Measurements from ENCODE around the gene TOP1.

Gene TOP1

DNA sequence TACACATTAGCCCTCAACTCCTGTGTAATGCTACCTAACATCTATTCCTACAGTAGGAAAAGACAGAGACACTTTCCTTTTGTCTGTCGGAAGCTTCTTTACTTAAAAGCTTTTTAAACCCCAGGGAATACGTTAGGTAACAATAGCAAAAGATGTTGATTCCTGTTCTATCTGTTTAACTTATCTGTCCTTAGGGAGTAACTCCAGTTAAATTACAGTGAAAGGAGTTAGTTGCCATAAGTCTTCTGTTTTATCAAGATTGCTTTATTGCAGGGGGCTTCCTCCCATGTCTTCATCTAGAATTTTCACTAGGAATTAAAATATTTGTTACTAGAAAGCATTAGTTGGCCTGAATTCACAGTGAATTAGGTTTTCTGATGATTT lies 26.2 kb downstream of the TOP1 start:
- no peaks in the 10 kb centered on the region for H3K36me3 ChIP-seq (ENCODE audit: control insufficient read depth, insufficient read depth, low read length)
- no peak overlapping the region for H3K4me3 ChIP-seq (ENCODE audit: insufficient read depth, low read depth, low read length, poor library complexity, severe bottlenecking)
- DNase-seq: no peak
- no peak overlapping the region for H3K27ac ChIP-seq (ENCODE audit: insufficient read depth, low read length, poor library complexity, severe bottlenecking)
- no peaks in the 10 kb centered on the region for H3K9me3 ChIP-seq (ENCODE audit: control insufficient read depth, low read length)
- no peaks in the 10 kb centered on the region for H3K27me3 ChIP-seq (replicated peaks; ENCODE audit: control insufficient read depth, insufficient read depth, low read length, poor library complexity, severe bottlenecking)
- H3K4me1 ChIP-seq (ENCODE audit: control insufficient read depth, insufficient read depth, low read length, poor library complexity, severe bottlenecking): peaks cover 21% of the 10 kb centered on the region

DNA sequence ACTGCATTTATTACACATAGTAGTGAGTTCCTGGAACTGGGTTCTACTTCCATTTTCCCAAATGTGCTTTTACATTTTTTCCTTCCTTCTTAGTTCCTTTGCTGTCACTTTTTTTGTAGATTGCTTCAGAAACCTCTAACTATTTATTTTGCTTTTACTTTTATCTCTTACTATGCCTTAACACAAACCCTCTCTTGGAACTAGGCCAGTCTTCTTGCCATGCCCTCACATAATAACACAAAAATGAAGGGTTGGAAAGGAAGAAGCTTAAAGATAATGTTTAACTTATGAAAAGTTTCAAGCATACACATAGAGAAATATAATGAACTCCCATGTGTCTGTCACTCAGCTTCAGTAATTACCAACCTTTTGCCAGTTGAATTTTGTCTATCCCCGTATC lies 27.1 kb downstream of the TOP1 start:
- no peak for DNase-seq
- no peaks in the 10 kb centered on the region for H3K9me3 ChIP-seq (ENCODE audit: control insufficient read depth, low read length)
- H3K4me3 ChIP-seq (ENCODE audit: insufficient read depth, low read depth, low read length, poor library complexity, severe bottlenecking): no peak overlapping the region
- no peaks in the 10 kb centered on the region for H3K36me3 ChIP-seq (ENCODE audit: control insufficient read depth, insufficient read depth, low read length)
- H3K4me1 ChIP-seq (ENCODE audit: control insufficient read depth, insufficient read depth, low read length, poor library complexity, severe bottlenecking): peaks cover 16% of the 10 kb centered on the region
- H3K27me3 ChIP-seq (replicated peaks; ENCODE audit: control insufficient read depth, insufficient read depth, low read length, poor library complexity, severe bottlenecking): no peaks in the 10 kb centered on the region
- H3K27ac ChIP-seq (ENCODE audit: insufficient read depth, low read length, poor library complexity, severe bottlenecking): no peak overlapping the region

DNA sequence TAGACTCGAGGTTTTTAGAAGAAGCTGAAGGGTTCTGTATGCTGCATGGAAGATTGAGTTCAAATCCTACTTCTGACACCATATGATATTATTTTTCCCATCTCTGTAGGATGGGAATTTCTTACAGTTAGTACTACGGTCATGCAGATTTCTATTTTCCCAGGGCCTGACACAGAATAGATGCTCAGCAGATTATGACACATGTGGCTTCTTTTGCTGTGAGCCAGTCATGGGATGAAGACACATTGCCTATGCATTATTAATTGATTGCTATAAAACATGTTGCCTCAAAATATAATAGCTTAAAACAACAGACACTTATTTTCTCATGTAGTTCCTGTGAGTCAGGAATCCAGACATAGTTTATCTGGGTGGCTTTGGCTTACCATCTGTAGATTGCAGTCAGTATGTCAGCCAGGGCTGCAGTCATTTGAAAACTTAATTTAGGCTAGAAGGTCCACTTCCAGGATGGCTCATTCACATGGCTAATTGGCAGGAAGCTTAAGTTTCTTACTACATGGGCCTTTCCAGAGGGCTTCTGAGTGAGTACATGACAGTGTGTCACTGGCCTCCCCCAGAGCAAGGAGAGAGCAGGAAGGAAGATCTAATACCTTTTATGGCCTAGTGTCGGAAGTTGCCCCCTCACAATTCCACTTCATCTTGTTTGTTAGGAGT lies 29.5 kb downstream of the TOP1 start:
- DNase-seq: no peak
- Histone ChIP-seq H3K36me3 (ENCODE audit: control insufficient read depth, insufficient read depth, low read length) (peaks cover 8% of the 10 kb centered on the region), H3K9me3 (ENCODE audit: control insufficient read depth, low read length) (no peaks in the 10 kb centered on the region), H3K4me3 (ENCODE audit: insufficient read depth, low read depth, low read length, poor library complexity, severe bottlenecking) (no peak overlapping the region), H3K27me3 (replicated peaks; ENCODE audit: control insufficient read depth, insufficient read depth, low read length, poor library complexity, severe bottlenecking) (no peaks in the 10 kb centered on the region), H3K4me1 (ENCODE audit: control insufficient read depth, insufficient read depth, low read length, poor library complexity, severe bottlenecking) (peaks cover 9% of the 10 kb centered on the region), H3K27ac (ENCODE audit: insufficient read depth, low read length, poor library complexity, severe bottlenecking) (no peak overlapping the region)

DNA sequence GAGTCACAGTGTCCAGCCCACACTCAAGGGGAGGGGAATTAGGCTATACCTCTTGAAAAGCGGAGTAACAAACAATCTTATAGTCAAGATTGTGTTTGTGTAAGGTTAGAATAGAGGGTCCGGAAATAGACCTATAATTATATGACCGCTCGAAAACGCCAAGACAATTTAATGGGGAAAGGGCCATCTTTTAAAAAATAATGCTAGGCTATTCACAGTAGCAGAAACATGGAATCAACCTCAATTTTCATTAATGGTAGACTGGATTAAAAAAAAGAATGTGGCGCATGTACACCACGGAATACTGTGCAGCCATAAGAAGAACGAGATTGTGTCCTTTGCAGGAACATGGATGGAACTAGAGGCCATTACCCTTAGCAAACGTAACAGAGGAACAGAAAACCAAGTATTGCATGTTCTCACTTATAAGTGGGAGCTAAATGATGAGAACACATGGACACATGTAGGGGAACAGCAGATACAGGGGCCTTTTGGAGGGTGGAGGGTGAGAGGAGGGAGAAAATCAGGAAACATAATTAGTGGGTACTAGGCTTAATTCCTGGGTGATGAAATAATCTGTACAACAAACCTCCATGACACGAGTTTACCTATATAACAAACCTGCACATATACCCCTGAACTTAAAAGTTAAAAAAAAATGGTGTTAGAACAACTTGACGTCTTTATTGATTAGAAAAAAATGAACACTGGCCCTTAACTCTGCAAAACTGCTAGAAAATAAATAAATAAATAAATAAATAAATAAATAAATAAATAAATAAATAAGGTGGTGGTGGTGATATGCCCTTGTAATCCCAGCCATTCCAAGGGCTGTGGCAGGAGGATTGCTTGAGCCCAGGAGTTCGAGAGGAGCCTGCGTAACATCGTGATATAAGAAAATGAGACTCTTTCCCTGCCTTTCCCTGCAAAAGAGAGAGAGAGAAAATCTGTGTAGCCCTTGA lies 30.3 kb downstream of the TOP1 start:
- no peak overlapping the region for H3K27ac ChIP-seq (ENCODE audit: insufficient read depth, low read length, poor library complexity, severe bottlenecking)
- peaks cover 8% of the 10 kb centered on the region for H3K36me3 ChIP-seq (ENCODE audit: control insufficient read depth, insufficient read depth, low read length)
- peaks cover 9% of the 10 kb centered on the region for H3K4me1 ChIP-seq (ENCODE audit: control insufficient read depth, insufficient read depth, low read length, poor library complexity, severe bottlenecking)
- H3K9me3 ChIP-seq (ENCODE audit: control insufficient read depth, low read length): no peaks in the 10 kb centered on the region
- H3K4me3 ChIP-seq (ENCODE audit: insufficient read depth, low read depth, low read length, poor library complexity, severe bottlenecking): no peak overlapping the region
- no peaks in the 10 kb centered on the region for H3K27me3 ChIP-seq (replicated peaks; ENCODE audit: control insufficient read depth, insufficient read depth, low read length, poor library complexity, severe bottlenecking)
- DNase-seq: no peak

DNA sequence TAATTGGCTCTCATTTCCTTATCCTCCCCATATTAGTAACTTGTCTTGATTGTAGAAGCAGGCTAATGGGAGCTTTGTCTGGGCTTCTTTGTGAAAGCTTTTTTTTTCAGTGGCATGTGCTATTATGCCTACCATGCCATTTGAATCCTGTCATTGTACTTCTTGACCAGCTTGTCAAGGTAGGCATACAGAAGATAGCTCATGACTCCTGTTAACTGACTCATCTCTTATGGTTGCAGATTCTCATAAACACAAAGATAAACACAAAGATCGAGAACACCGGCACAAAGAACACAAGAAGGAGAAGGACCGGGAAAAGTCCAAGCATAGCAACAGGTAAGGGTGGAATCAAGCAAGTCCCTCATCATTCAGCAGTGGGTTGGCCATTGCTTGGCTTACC lies 32.5 kb downstream of the TOP1 start:
- peaks cover 8% of the 10 kb centered on the region for H3K36me3 ChIP-seq (ENCODE audit: control insufficient read depth, insufficient read depth, low read length)
- H3K9me3 ChIP-seq (ENCODE audit: control insufficient read depth, low read length): no peaks in the 10 kb centered on the region
- H3K4me1 ChIP-seq (ENCODE audit: control insufficient read depth, insufficient read depth, low read length, poor library complexity, severe bottlenecking): no peaks in the 10 kb centered on the region
- no peaks in the 10 kb centered on the region for H3K27me3 ChIP-seq (replicated peaks; ENCODE audit: control insufficient read depth, insufficient read depth, low read length, poor library complexity, severe bottlenecking)
- no peak for DNase-seq
- no peak overlapping the region for H3K4me3 ChIP-seq (ENCODE audit: insufficient read depth, low read depth, low read length, poor library complexity, severe bottlenecking)
- H3K27ac ChIP-seq (ENCODE audit: insufficient read depth, low read length, poor library complexity, severe bottlenecking): no peak overlapping the region

DNA sequence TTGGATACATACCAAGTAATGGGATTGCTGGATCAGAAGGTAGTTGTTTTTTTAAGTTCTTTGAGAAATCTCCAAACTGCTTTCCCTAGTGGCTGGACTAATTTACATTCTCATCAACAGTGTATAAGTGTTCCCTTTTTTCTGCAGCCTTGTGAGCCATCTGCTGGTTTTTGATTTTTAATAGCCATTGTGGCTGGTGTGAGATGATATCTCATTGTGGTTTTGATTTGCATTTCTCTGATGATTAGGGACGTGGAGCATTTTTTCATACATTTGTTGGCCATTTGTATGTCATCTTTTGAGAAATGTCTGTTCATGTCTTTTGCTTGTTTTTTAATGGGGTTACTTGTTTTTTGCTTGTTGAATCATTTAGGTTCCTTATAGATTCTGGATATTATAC lies 34.8 kb downstream of the TOP1 start:
- Histone ChIP-seq H3K9me3 (ENCODE audit: control insufficient read depth, low read length) (no peaks in the 10 kb centered on the region), H3K27ac (ENCODE audit: insufficient read depth, low read length, poor library complexity, severe bottlenecking) (no peak overlapping the region), H3K27me3 (replicated peaks; ENCODE audit: control insufficient read depth, insufficient read depth, low read length, poor library complexity, severe bottlenecking) (no peaks in the 10 kb centered on the region), H3K36me3 (ENCODE audit: control insufficient read depth, insufficient read depth, low read length) (peaks cover 8% of the 10 kb centered on the region), H3K4me1 (ENCODE audit: control insufficient read depth, insufficient read depth, low read length, poor library complexity, severe bottlenecking) (no peaks in the 10 kb centered on the region), H3K4me3 (ENCODE audit: insufficient read depth, low read depth, low read length, poor library complexity, severe bottlenecking) (no peak overlapping the region)
- no peak for DNase-seq

DNA sequence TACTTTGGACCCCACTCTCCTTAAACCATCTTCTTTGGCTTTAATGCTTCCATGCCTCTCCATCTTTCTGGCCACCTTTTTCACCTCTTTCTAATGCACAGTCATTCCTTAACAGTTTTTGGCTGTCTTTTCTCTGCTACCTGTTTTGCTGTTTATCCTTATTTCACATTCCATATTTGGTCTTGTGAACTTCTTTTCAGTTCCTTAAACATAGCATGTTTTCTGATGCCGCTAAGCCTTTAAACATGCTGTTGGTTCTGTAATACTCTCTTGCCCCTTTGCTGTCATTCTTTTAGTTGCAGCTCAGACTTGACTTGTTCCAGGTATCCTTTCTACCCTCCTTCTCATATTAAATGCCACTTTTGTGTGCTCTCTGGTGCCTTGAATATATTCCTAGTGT lies 35.8 kb downstream of the TOP1 start:
- Histone ChIP-seq H3K36me3 (ENCODE audit: control insufficient read depth, insufficient read depth, low read length) (peaks cover 8% of the 10 kb centered on the region), H3K9me3 (ENCODE audit: control insufficient read depth, low read length) (no peaks in the 10 kb centered on the region), H3K27ac (ENCODE audit: insufficient read depth, low read length, poor library complexity, severe bottlenecking) (no peak overlapping the region), H3K4me1 (ENCODE audit: control insufficient read depth, insufficient read depth, low read length, poor library complexity, severe bottlenecking) (no peaks in the 10 kb centered on the region), H3K27me3 (replicated peaks; ENCODE audit: control insufficient read depth, insufficient read depth, low read length, poor library complexity, severe bottlenecking) (no peaks in the 10 kb centered on the region), H3K4me3 (ENCODE audit: insufficient read depth, low read depth, low read length, poor library complexity, severe bottlenecking) (no peak overlapping the region)
- no peak for DNase-seq

- Histone ChIP-seq H3K36me3 (ENCODE audit: control insufficient read depth, insufficient read depth, low read length) (peaks cover 8% of the 10 kb centered on the region), H3K27ac (ENCODE audit: insufficient read depth, low read length, poor library complexity, severe bottlenecking) (no peak overlapping the region), H3K4me1 (ENCODE audit: control insufficient read depth, insufficient read depth, low read length, poor library complexity, severe bottlenecking) (no peaks in the 10 kb centered on the region), H3K9me3 (ENCODE audit: control insufficient read depth, low read length) (no peaks in the 10 kb centered on the region), H3K27me3 (replicated peaks; ENCODE audit: control insufficient read depth, insufficient read depth, low read length, poor library complexity, severe bottlenecking) (no peaks in the 10 kb centered on the region), H3K4me3 (ENCODE audit: insufficient read depth, low read depth, low read length, poor library complexity, severe bottlenecking) (no peak overlapping the region)
- no peak for DNase-seq
Measured at GRCh38 chr20:41065716-41066115, 37.1 kb downstream of the TOP1 start.

- H3K36me3 ChIP-seq (ENCODE audit: control insufficient read depth, insufficient read depth, low read length): no peaks in the 10 kb centered on the region
- no peaks in the 10 kb centered on the region for H3K9me3 ChIP-seq (ENCODE audit: control insufficient read depth, low read length)
- H3K4me1 ChIP-seq (ENCODE audit: control insufficient read depth, insufficient read depth, low read length, poor library complexity, severe bottlenecking): peaks cover 7% of the 10 kb centered on the region
- H3K4me3 ChIP-seq (ENCODE audit: insufficient read depth, low read depth, low read length, poor library complexity, severe bottlenecking): no peak overlapping the region
- H3K27ac ChIP-seq (ENCODE audit: insufficient read depth, low read length, poor library complexity, severe bottlenecking): no peak overlapping the region
- DNase-seq: no peak
- no peaks in the 10 kb centered on the region for H3K27me3 ChIP-seq (replicated peaks; ENCODE audit: control insufficient read depth, insufficient read depth, low read length, poor library complexity, severe bottlenecking)
Measured at GRCh38 chr20:41068806-41069205, 40.2 kb downstream of the TOP1 start.

DNA sequence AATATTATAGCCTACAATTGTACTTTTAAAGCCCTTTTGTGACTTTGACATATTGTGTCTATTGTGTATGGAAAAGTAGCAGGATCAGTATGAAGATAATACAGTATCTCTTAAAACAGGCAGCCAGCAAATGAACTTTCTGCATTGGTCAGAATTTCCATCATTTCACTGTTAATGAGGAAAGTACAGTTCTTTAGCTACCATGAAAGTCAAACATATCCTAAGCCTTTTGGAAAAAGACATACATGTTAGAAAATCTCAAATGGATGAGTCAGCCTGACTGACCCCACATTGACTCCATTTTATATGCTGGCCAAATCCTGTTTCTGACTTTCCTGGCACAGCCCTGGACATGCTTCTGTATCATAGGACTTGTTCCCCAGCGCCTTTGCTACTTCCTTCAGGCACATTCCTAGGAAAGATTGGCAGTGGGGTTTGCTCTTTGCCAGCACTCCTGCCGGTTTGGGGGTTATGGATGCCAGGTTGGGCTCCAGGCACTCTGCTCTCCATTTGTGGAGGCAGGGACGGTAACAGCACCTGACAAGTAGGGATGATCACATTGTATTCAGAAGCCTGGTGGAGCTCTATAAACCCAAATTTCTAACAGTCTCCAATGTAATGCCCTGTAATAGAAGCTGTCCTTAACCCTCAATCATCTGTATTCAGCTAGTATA lies 43.7 kb downstream of the TOP1 start:
- Histone ChIP-seq H3K4me3 (ENCODE audit: insufficient read depth, low read depth, low read length, poor library complexity, severe bottlenecking) (no peak overlapping the region), H3K27ac (ENCODE audit: insufficient read depth, low read length, poor library complexity, severe bottlenecking) (no peak overlapping the region), H3K9me3 (ENCODE audit: control insufficient read depth, low read length) (no peaks in the 10 kb centered on the region), H3K4me1 (ENCODE audit: control insufficient read depth, insufficient read depth, low read length, poor library complexity, severe bottlenecking) (peaks cover 10% of the 10 kb centered on the region), H3K27me3 (replicated peaks; ENCODE audit: control insufficient read depth, insufficient read depth, low read length, poor library complexity, severe bottlenecking) (no peaks in the 10 kb centered on the region), H3K36me3 (ENCODE audit: control insufficient read depth, insufficient read depth, low read length) (peaks cover 6% of the 10 kb centered on the region)
- no peak for DNase-seq
